GM23248 (cell line): Measurements from ENCODE around the gene KCTD14. TPM values are rescaled to one million over a fixed set of nuclear protein-coding genes. Genes with fewer than 3 reads are reported as not detected.

Experiments
- DNase-seq: peaks from one replicate; pipeline ENCODE4 v3.0.0-alpha.2; 2015
- H2AFZ ChIP-seq: fragments of 200-600 bp; sonication (generic); 2 replicates; pipeline ENCODE4 v1.6.1; 2016; ENCODE audit warnings: antibody characterized with exemption
- H3F3A ChIP-seq: fragments of 200-600 bp; sonication (generic); 2 replicates; pipeline ENCODE4 v1.6.1; 2016; ENCODE audit warnings: mild to moderate bottlenecking, antibody characterized with exemption, mixed run types; ENCODE audit not compliant: insufficient read depth
- H3K27ac ChIP-seq: fragments of 200-600 bp; sonication (generic); 2 replicates; pipeline ENCODE4 v1.5.1; 2016; ENCODE audit warnings: mild to moderate bottlenecking
- H3K27me3 ChIP-seq: fragments of 200-600 bp; sonication (generic); replicated peaks from 2 replicates; pipeline ENCODE4 v1.6.1; 2016; ENCODE audit warnings: mild to moderate bottlenecking; ENCODE audit not compliant: insufficient read depth
- H3K36me3 ChIP-seq: fragments of 200-600 bp; sonication (generic); 2 replicates; pipeline ENCODE4 v1.6.1; 2016; ENCODE audit warnings: low read depth, mild to moderate bottlenecking
- H3K4me1 ChIP-seq: fragments of 200-600 bp; sonication (generic); 2 replicates; pipeline ENCODE4 v1.6.1; 2016; ENCODE audit warnings: mild to moderate bottlenecking; ENCODE audit not compliant: insufficient read depth
- H3K4me2 ChIP-seq: fragments of 200-600 bp; sonication (generic); one replicate; pipeline ENCODE4 v1.6.1; 2016; ENCODE audit warnings: mild to moderate bottlenecking; ENCODE audit not compliant: unreplicated experiment
- H3K4me3 ChIP-seq: fragments of 200-600 bp; sonication (generic); 2 replicates; pipeline ENCODE4 v1.5.1; 2016; ENCODE audit warnings: mild to moderate bottlenecking
- H3K79me2 ChIP-seq: fragments of 200-600 bp; sonication (generic); 2 replicates; pipeline ENCODE4 v1.6.1; 2016; ENCODE audit warnings: mild to moderate bottlenecking; ENCODE audit not compliant: insufficient read depth
- H3K9ac ChIP-seq: fragments of 200-600 bp; sonication (generic); 2 replicates; pipeline ENCODE4 v1.6.1; 2016; ENCODE audit warnings: mild to moderate bottlenecking
- H3K9me2 ChIP-seq: fragments of 200-600 bp; sonication (generic); 2 replicates; pipeline ENCODE4 v1.6.1; 2016; ENCODE audit warnings: mixed run types, mild to moderate bottlenecking, moderate library complexity; ENCODE audit not compliant: insufficient read depth
- H3K9me3 ChIP-seq: fragments of 200-600 bp; sonication (generic); one replicate; pipeline ENCODE4 v1.6.1; 2017; ENCODE audit warnings: low read depth
- H4K20me1 ChIP-seq: fragments of 200-600 bp; sonication (generic); 2 replicates; pipeline ENCODE4 v1.6.0; 2016; ENCODE audit not compliant: insufficient read depth
- EZH2 ChIP-seq: fragments of 200-600 bp; sonication (generic); IDR thresholded peaks from 2 replicates; pipeline ENCODE4 v1.6.1; 2018; ENCODE audit warnings: antibody characterized with exemption, mild to moderate bottlenecking; ENCODE audit not compliant: insufficient read depth, poor library complexity, severe bottlenecking
- EZH2phosphoT487 ChIP-seq: fragments of 200-600 bp; sonication (generic); IDR thresholded peaks from 2 replicates; pipeline ENCODE4 v1.6.1; 2018; ENCODE audit warnings: antibody characterized with exemption, moderate library complexity, mild to moderate bottlenecking, low read depth; ENCODE audit not compliant: insufficient read depth
- WGBS, 2 experiments: methylation state at CpG; one replicate each; pipeline ENCODE4 v1.1.6; 2015 to 2017; ENCODE audit warnings: low lambda C conversion rate in 2 of 2, low coverage in 1 of 2; ENCODE audit errors: missing lambda C conversion rate in 2 of 2; 5-methylcytosine and 5-hydroxymethylcytosine counted together
- in situ Hi-C: fragments of 300-500 bp; cut with MboI; formaldehyde crosslinking; loops from 2 replicates; pipeline ENCODE4 v1.15.0; 2020
- polyA plus RNA-seq: library from polyadenylated mRNA; unstranded; fragments of >200 nt; fragmentation: Nextera tagmentation; extraction: Ambion mirVana; gene quantifications from 2 replicates; pipeline ENCODE4 v1.2.1, GENCODE V29; 2016
- total RNA-seq: library from RNA; depleted of rRNA; stranded (reverse); fragments of >200 nt; shearing (Covaris generic); gene quantifications from 2 replicates; pipeline ENCODE4 v1.2.3, GENCODE V29; 2014

KCTD14 gene
- total and polyA plus RNA-seq, 2 experiments from 2014 or later = 0.85 to 1.4 TPM

DNA sequence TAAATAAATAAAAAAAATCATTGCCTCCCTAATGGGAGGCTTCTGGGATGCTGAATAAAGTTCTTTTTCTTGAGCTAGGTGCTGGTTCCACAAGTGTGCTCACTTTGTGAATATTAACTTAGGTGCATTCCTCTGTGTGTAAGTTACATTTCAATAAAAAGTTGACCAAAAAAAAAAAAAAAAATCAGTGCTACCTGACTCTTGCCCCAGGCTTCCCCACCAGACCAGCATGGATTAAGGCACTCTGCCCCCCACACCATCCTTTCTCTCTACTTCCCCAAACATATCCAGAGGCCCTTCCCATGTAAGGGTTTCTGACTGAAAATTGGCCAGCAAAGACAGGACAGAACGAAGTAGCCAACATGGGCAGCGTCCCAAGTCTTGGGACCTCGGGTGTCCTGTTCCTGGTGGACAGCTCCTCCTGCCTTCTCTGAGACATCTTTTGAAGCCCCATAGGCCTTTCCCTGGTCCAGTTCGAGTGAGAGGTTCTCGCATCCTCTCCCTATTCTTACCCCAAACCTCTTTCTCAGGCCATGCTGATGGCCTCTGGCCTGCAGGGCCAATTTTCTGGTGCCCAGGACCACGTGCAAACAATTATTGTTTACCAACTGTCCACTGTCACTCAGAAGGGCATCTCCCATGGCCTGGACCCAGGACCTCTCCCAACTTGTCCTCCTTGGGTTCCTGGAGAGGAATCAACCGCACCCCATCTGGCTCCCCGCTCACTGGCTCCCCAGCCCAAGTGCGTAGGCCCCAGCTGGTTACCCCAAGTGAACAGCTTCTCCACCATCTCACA is 14.9 kb upstream of the KCTD14 start:
- peaks cover 13% of the 10 kb centered on the region for H3F3A ChIP-seq

DNA sequence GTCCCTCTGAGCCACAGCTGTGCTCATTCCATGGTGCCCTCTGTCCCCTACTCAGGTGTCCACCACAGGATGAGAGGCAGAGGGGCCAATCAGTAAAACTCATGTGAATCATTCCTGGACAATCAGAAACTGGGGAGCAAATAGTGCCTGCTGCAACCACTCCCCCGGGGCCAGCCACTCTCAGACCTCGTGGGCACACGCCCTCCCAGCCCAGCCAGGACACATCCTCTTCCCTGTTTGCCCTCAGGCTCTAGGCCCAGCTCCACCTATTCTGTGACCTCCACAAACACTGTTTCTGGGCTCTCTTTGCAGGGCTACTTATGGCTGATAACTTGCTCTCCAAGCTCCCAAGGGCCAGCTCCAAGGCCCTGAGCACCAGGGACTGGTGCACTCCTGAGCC is 14.0 kb upstream of the KCTD14 start:
- peaks cover 13% of the 10 kb centered on the region for H3F3A ChIP-seq
- H3K36me3 ChIP-seq = no peaks in the 10 kb centered on the region
- no peak overlapping the region for H3K9ac ChIP-seq
- in situ Hi-C loops = no loop called here
- H4K20me1 ChIP-seq = no peaks in the 10 kb centered on the region
- no peak overlapping the region for H3K4me3 ChIP-seq
- no peak overlapping the region for H3K27ac ChIP-seq
- 33 to 58% methylated on average over 3 of the region's 3 CpGs for WGBS, 2 experiments
- TF ChIP-seq EZH2 = no peak
- TF ChIP-seq EZH2phosphoT487 = no peak
- no peak for DNase-seq
- peak overlapping the region; percentile 28; the same call in 1 of the 2 replicates for H2AFZ ChIP-seq
- peaks cover 22% of the 10 kb centered on the region for H3K4me1 ChIP-seq
- H3K9me2 ChIP-seq = no peaks in the 10 kb centered on the region
- H3K9me3 ChIP-seq = no peaks in the 10 kb centered on the region
- H3K27me3 ChIP-seq = no peaks in the 10 kb centered on the region
- no peak overlapping the region for H3K4me2 ChIP-seq
- H3K79me2 ChIP-seq = peaks cover 7% of the 10 kb centered on the region; the same call in 1 of the 2 replicates

More for the DNA sequence above, 14.9 kb upstream of the KCTD14 start:
- in situ Hi-C loops = no loop called here
- Histone ChIP-seq H3K9ac (no peak overlapping the region), H3K27ac (no peak overlapping the region), H3K4me3 (no peak overlapping the region), H3K79me2 (peaks cover 7% of the 10 kb centered on the region; the same call in 1 of the 2 replicates), H3K9me3 (no peaks in the 10 kb centered on the region), H3K4me1 (peaks cover 22% of the 10 kb centered on the region), H2AFZ (no peak overlapping the region), H3K4me2 (no peak overlapping the region), H3K27me3 (no peaks in the 10 kb centered on the region), H3K9me2 (no peaks in the 10 kb centered on the region), H4K20me1 (no peaks in the 10 kb centered on the region), H3K36me3 (no peaks in the 10 kb centered on the region)
- no peak for DNase-seq
- 82 to 89% methylated on average over 9 of the region's 9 CpGs for WGBS, 2 experiments
- TF ChIP-seq EZH2 (no peak), EZH2phosphoT487 (no peak)

DNA sequence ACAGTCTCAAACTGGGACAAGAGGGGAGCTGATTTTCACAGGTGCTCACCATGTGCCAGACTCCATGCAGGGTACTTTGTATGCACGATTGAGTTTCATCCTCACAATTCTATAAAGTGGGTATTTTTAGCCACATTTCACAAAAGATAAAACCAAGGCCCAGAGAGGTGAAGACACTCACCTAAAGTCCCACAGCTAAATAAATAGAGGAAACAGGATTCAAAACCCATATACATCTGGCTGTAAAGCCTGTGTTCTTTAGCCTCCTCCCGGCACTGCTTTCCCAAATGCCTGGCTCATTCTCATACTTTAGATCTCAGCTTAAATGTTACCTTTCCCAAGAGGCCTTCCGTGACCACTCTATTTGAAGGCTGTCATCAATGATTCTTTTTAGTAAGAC is 13.2 kb upstream of the KCTD14 start:
- no peaks in the 10 kb centered on the region for H3K9me2 ChIP-seq
- no peaks in the 10 kb centered on the region for H3K27me3 ChIP-seq
- peaks cover 13% of the 10 kb centered on the region for H3F3A ChIP-seq
- H3K79me2 ChIP-seq = 0 out of 2 replicates have a peak, but pooled peaks cover 4% of the 10 kb centered on the region
- 80% methylated on average over 3 of the region's 3 CpGs for WGBS, 2 experiments
- H3K27ac ChIP-seq = no peak overlapping the region
- peaks cover 22% of the 10 kb centered on the region for H3K4me1 ChIP-seq
- no peaks in the 10 kb centered on the region for H3K36me3 ChIP-seq
- no peaks in the 10 kb centered on the region for H3K9me3 ChIP-seq
- H3K4me2 ChIP-seq = no peak overlapping the region
- H2AFZ ChIP-seq = peak overlapping the region; percentile 28; the same call in 1 of the 2 replicates
- H3K9ac ChIP-seq = no peak overlapping the region
- TF ChIP-seq EZH2 (no peak), EZH2phosphoT487 (no peak)
- H4K20me1 ChIP-seq = no peaks in the 10 kb centered on the region
- DNase-seq = no peak
- no peak overlapping the region for H3K4me3 ChIP-seq
- in situ Hi-C loops = no loop called here

DNA sequence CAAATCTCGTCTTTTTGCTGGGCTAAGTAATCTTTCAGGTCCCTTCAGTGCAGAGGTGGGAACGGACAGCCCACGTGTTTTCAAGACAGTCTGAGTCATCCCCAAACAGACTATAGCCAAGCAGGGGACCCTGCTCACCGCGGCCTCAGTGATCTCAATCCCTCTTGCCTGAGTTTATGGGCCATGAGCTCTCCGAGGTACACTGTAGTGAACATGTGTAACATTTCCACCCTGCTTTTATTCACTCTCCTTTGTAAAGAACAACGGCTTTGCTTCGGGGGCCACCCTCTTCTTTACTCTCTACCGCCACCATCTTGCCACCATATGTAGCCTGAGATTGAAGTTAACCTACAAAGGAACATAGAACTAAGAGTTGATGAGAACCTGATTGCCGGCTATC is 11.5 kb upstream of the KCTD14 start:
- no peak overlapping the region for H3K27ac ChIP-seq
- 36 to 41% methylated on average over 10 of the region's 10 CpGs for WGBS, 2 experiments
- H3K27me3 ChIP-seq = no peaks in the 10 kb centered on the region
- H3K4me2 ChIP-seq = no peak overlapping the region
- no peaks in the 10 kb centered on the region for H3K36me3 ChIP-seq
- H4K20me1 ChIP-seq = no peaks in the 10 kb centered on the region
- no peak for DNase-seq
- H3K9ac ChIP-seq = no peak overlapping the region
- TF ChIP-seq EZH2 = no peak
- no peak for TF ChIP-seq EZH2phosphoT487
- H3F3A ChIP-seq = 0 out of 2 replicates have a peak, but pooled peaks cover 1% of the 10 kb centered on the region
- no peaks in the 10 kb centered on the region for H3K9me3 ChIP-seq
- peak overlapping the region; percentile 32; the same call in 1 of the 2 replicates for H2AFZ ChIP-seq
- peaks cover 14% of the 10 kb centered on the region for H3K4me1 ChIP-seq
- H3K79me2 ChIP-seq = no peaks in the 10 kb centered on the region
- in situ Hi-C loops = no loop called here
- no peak overlapping the region for H3K4me3 ChIP-seq
- H3K9me2 ChIP-seq = no peaks in the 10 kb centered on the region
